HG02840 (cell line): ENCODE measurements around the gene ADPRH.
A peak's percentile ranks its signal among the peaks of the same experiment; 100 is the strongest.

Experiments
- ATAC-seq: cut with Tn5 transposase; IDR thresholded peaks from one replicate; pipeline ENCODE4 v1.9.1; 2021; ENCODE audit warnings: mild to moderate bottlenecking, moderate library complexity, moderate number of reproducible peaks; ENCODE audit not compliant: unreplicated experiment, low FRiP score

Gene ADPRH

DNA sequence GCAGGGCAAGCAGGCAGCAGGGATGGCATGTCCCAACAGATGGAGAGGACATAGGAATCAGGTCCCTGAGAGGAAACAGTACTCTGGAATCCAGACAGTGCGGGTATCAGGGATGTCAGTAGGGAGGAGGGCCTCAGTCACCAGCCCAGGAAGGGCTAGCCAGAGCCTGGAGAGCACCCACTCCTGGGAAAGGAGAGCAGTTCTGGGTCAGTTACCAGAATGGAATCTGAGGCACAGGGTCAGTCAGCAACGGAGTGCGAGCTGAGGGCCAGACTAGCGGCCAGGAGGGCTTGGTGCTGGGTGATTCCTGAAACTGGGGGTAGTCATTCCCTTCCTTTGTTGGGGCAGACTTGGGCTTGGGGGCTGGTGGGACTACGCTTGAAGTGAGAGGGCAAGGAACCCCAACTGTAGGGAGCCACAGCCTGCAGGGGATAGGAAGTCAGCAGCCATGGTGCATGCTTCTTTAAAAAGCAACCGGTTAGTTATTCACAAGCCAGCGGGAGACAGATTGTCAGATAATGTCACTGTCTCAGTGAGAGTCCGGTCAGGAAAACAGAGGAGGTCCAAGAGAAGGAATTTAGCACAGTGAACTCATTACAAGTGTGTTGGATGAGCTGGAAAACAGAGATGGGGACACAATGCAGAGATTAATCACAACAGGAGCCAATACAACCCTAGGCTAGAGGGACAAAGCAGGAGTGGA is 46.3 kb downstream of the ADPRH start:
- no peak for ATAC-seq

DNA sequence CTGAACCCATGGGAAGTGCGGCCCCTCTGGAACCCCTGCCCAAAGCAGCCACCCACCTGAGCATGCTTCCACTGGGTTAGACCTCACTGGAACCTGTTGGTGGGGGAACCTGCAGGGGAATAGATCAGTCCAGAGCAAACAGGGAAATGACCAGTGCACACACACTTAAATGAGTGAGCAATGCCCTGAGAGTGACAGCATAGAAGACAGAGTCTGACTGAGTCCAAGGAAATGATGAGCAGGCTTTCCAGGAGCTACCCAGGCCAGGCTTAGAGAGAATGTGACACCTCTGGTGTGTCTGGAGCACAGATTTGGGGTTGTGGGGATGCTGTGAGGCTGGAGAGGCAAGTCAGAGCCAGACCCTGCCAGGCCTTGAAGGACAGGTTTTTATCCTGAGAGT is 46.9 kb downstream of the ADPRH start:
- ATAC-seq: no peak

DNA sequence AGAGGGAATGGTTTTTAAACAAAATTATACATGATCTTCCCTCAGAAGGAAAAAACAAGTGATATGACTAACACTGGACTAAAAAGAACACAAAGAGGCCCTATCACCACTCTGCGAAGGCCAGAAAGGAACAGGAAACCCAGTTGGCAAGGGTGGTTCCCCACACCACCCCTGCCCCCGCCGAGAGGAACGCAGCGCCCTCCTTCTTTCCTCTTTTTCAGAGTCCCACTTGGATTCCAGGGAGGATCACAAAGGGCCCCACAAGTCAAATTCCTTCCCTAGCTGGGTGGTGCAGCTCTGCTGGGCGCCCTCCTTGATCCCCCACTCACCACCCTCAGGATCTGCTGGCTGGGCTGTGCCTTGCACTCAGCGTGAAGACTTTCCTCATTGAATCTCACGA is 48.2 kb downstream of the ADPRH start:
- ATAC-seq: no peak

- no peak for ATAC-seq
These were observed 49.1 kb downstream of the ADPRH start for GRCh38 chr3:119628390-119628789.

DNA sequence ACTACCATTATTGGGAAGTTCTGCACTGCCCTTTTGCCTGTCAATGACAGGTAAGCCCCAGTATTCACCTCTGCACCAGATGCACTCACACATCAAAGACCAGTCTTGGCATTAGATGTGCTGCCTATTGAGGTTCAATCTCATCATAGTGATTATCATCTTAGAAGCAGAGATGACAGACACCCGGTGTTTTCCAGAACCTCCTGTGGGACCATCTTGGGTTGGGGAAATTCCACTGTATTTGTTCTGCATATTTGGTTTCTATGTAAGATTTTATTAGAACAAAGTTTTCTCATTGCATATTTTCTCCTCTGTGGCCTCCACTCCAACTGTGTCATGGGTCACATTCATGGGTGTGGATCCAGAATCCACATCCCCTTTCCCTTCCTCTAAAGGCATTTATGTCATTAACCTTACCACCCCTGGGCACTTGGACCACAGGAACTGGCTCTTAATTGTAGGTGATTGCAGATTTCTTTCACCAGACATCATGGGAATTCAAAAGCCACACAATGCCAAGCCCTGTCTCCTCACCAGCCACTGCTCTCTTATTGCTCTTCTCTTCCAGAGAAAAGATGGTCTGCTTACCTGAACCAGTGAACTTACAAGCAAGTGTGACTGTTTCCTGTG is 49.6 kb downstream of the ADPRH start:
- no peak for ATAC-seq

DNA sequence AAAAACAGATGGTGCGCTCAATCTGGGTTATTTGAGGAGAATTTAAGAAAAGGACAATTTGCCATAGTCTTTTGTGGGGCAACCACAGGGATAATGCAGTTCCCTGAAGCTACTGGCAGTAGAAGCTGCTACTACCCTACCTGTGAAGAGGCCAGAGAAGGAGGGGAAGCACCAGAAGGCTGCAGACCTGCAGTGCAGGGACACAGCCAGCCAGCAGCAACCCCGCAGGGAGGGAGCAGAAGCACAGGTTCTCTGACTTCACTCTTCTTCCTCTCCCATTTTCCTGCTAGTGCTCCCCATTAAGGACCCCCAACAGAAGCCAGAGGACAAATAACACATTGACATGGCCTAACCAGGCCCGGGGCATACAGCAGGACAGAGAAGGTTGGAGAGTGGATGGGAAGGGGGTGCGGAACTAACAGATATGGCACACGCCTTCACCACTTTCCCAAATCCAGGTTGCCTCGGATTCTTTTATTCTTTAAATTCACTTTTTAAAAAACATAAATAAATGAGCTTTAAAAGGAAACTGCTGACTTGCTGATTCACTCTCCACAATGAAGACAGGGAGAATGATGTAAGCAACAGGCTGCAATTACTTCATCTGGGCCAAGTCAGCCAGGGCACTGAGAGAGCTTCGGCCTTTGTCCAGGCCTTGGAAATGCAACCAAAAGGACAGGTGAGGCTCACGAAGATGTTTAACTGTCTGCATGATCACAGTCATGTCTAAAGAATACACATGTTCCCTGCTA is 51.0 kb downstream of the ADPRH start:
- ATAC-seq: no peak

DNA sequence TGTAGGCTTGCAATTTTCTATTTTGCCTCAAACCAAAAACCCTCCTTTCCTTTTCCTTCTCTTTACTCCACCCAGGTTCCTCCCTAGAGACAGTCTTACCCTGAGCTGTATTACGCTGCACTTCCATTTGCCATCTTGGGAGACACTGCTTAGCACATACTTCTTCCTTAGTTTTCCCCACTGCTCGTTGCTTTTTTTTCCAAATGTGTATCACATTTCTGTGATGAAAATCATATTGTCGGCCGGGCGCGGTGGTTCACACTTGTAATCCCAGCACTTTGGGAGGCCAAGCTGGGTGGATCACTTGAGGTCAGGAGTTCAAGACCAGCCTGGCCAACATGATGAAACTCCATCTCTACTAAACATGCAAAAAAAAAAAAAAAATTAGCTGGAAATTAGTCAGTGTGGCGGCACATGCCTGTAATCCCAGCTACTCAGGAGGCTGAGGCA is 51.6 kb downstream of the ADPRH start:
- ATAC-seq: no peak

DNA sequence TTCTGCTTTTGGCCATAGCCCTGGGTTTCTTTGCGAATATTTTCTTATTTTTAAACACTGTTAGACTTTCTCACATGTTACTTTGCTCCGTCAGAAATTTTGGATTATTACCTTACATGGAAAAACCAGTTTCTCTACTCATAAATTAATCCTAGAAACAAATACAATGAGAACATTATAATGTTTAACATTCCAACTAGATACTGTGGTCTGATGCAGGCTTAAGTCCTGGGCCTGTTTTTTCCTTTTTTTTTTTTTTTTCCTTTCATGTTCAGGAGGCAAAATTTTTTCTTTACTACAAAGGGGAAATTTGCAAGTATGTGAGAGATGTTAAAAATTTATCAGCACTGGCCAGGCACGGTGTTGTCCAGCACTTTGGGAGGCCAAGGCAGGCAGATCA is 52.2 kb downstream of the ADPRH start:
- no peak for ATAC-seq

GRCh38 chr3:119632216-119632615 is 52.9 kb downstream of the ADPRH start:
- no peak for ATAC-seq

GRCh38 chr3:119632829-119633228 is 53.5 kb downstream of the ADPRH start:
- no peak for ATAC-seq

- no peak for ATAC-seq
These were observed 56.4 kb downstream of the ADPRH start for GRCh38 chr3:119635719-119636118.

GRCh38 chr3:119636249-119636648 is 57.0 kb downstream of the ADPRH start:
- no peak for ATAC-seq

DNA sequence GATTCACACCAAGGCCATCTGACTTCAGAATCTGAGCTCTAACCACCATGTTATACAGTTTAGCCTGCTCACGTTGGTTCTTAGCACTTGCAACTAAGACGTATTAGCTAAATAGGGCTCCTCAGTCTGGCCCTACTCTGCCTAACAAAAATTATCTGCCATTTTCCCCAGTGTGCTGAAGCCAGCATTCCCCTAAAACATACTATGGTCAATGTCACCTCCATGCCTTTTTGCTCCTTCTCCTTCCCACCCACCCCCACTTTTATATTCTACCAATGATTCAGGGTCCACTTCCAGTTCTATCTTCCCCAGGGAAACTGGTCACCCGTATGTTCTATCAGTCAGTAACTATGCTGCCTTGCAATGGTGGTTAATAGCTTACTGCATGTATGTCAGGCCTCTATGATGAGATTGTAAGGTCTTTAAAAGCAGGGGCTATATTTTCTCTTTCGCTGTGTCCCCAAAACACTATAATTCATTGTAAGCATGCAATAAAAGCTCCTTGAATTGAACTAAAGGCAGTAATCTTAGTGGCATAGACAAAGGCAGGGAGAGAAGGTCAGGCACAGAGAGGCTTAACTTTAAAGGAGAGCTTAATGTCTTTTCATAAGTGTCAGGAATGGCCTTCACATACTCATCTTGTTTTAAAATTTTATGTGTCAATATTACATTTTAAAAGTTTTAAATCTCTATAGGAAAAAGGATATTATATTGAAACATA is 57.8 kb downstream of the ADPRH start:
- ATAC-seq: no peak

- peak; percentile 29 for ATAC-seq
These were observed 58.6 kb downstream of the ADPRH start for GRCh38 chr3:119637679-119638477.
